RWPE2 (cell line): ENCODE data around the gene ROBO1.

Experiments used
- ATAC-seq: fragments of 200-7000 bp; cut with Tn5 transposase; 3 replicates; pipeline ENCODE4 v1.9.1; 2021; ENCODE audit warnings: low read depth
- DNase-seq: peaks from one replicate; pipeline ENCODE4 v3.0.0-alpha.2; 2020; ENCODE audit warnings: low spot score
- H3K27ac ChIP-seq: fragments of 450-650 bp; 2 replicates; pipeline ENCODE4 v1.5.1; 2017; ENCODE audit warnings: mild to moderate bottlenecking; ENCODE audit not compliant: poor library complexity, severe bottlenecking
- H3K27me3 ChIP-seq: fragments of 250-450 bp; sonication (Bioruptor Pico); 2 replicates; pipeline ENCODE4 v1.5.1; 2021; ENCODE audit warnings: mild to moderate bottlenecking, moderate library complexity; ENCODE audit not compliant: insufficient read depth, poor library complexity, severe bottlenecking
- H3K36me3 ChIP-seq: fragments of 250-450 bp; sonication (Bioruptor Pico); 2 replicates; pipeline ENCODE4 v1.5.1; 2020; ENCODE audit warnings: low read depth, mild to moderate bottlenecking, moderate library complexity
- H3K4me1 ChIP-seq: fragments of 250-450 bp; sonication (Bioruptor Pico); 2 replicates; pipeline ENCODE4 v1.5.1; 2021; ENCODE audit warnings: mild to moderate bottlenecking, moderate library complexity; ENCODE audit not compliant: insufficient read depth, poor library complexity, severe bottlenecking
- H3K4me3 ChIP-seq: fragments of 250-450 bp; sonication (Bioruptor Pico); 2 replicates; pipeline ENCODE4 v1.5.1; 2021; ENCODE audit warnings: mild to moderate bottlenecking, moderate library complexity; ENCODE audit not compliant: severe bottlenecking
- H3K9me3 ChIP-seq: fragments of 250-450 bp; sonication (Bioruptor Pico); 2 replicates; pipeline ENCODE4 v1.5.1; 2021; ENCODE audit warnings: mild to moderate bottlenecking, moderate library complexity; ENCODE audit not compliant: severe bottlenecking
- TF ChIP-seq, protein P1 (sequence below): fragments of 450-650 bp; IDR thresholded peaks from one replicate; pipeline ENCODE4 v1.5.1; 2017; ENCODE audit warnings: mild to moderate bottlenecking, moderate library complexity; ENCODE audit not compliant: poor library complexity, severe bottlenecking

ROBO1 gene

DNA sequence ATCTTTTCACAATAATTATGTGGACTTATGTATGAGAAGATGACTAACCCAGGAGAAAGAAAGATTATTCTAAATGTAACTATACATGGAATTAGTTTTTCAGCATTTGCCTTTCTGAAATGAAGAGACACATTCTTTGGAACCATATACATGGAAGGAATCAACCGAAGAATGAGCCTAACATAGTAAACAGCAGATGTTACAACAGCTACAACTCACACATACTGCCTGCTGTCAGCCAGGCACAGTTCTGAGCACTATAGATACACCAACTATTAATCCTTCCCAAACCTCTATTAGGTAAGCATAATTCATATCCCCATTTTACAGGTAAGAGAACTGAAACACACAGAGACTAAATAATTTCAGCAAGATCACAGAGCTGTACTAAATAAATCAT, 840.0 kb downstream of the ROBO1 start:
- no peaks in the 10 kb centered on the region for H3K4me1 ChIP-seq
- DNase-seq: no peak
- TF ChIP-seq, protein P1, sequence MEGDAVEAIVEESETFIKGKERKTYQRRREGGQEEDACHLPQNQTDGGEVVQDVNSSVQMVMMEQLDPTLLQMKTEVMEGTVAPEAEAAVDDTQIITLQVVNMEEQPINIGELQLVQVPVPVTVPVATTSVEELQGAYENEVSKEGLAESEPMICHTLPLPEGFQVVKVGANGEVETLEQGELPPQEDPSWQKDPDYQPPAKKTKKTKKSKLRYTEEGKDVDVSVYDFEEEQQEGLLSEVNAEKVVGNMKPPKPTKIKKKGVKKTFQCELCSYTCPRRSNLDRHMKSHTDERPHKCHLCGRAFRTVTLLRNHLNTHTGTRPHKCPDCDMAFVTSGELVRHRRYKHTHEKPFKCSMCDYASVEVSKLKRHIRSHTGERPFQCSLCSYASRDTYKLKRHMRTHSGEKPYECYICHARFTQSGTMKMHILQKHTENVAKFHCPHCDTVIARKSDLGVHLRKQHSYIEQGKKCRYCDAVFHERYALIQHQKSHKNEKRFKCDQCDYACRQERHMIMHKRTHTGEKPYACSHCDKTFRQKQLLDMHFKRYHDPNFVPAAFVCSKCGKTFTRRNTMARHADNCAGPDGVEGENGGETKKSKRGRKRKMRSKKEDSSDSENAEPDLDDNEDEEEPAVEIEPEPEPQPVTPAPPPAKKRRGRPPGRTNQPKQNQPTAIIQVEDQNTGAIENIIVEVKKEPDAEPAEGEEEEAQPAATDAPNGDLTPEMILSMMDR: no peak
- no peaks in the 10 kb centered on the region for H3K36me3 ChIP-seq
- no peak for ATAC-seq
- no peak overlapping the region for H3K27ac ChIP-seq
- H3K9me3 ChIP-seq: no peaks in the 10 kb centered on the region
- H3K4me3 ChIP-seq: no peak overlapping the region
- no peaks in the 10 kb centered on the region for H3K27me3 ChIP-seq

DNA sequence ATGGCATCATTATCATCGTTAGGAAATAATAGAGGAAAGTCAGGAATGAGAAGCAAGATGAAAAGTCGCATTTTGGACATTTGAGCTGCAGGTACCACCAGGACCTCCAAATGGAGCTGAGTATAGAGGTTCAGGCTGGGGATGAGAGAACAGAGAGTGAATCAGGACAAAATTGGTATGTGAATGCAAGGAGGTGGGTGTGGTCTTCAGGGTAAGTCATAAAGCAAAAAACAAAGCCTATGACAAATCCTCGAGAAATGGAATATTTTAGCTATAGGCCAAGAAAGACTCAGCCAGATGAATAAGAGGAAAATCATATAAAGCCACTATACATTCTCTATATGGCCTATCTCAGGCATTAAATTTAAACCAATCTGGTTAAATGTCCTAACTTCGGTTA, 841.3 kb downstream of the ROBO1 start:
- H3K9me3 ChIP-seq: no peaks in the 10 kb centered on the region
- no peaks in the 10 kb centered on the region for H3K36me3 ChIP-seq
- H3K27me3 ChIP-seq: no peaks in the 10 kb centered on the region
- no peak overlapping the region for H3K4me3 ChIP-seq
- TF ChIP-seq, protein P1: no peak
- peak; percentile 29; the same call in 1 of the 3 replicates for ATAC-seq
- no peaks in the 10 kb centered on the region for H3K4me1 ChIP-seq
- no peak for DNase-seq
- no peak overlapping the region for H3K27ac ChIP-seq

DNA sequence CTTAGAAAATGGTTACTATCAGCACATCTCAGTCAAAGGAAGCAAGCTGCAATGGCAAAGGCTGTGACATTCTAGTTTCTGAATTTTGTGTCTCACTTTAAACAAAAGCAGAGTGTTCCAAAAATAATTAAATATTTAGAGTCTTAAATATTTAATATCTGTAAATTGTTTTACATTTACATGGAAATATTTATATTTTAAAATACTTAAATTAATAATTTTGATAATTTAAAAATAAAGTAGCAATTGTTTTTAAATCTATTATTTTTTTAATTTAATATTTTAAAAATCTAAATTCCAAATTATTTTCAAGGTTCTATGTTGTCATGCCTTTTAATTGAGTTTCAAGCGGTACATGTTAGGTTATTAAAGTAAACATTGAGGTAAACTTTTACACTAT, 843.1 kb downstream of the ROBO1 start:
- no peaks in the 10 kb centered on the region for H3K9me3 ChIP-seq
- H3K4me3 ChIP-seq: no peak overlapping the region
- TF ChIP-seq, protein P1: no peak
- H3K4me1 ChIP-seq: peaks cover 3% of the 10 kb centered on the region
- H3K27me3 ChIP-seq: no peaks in the 10 kb centered on the region
- H3K36me3 ChIP-seq: no peaks in the 10 kb centered on the region
- no peak overlapping the region for H3K27ac ChIP-seq
- no peak for DNase-seq
- no peak for ATAC-seq

DNA sequence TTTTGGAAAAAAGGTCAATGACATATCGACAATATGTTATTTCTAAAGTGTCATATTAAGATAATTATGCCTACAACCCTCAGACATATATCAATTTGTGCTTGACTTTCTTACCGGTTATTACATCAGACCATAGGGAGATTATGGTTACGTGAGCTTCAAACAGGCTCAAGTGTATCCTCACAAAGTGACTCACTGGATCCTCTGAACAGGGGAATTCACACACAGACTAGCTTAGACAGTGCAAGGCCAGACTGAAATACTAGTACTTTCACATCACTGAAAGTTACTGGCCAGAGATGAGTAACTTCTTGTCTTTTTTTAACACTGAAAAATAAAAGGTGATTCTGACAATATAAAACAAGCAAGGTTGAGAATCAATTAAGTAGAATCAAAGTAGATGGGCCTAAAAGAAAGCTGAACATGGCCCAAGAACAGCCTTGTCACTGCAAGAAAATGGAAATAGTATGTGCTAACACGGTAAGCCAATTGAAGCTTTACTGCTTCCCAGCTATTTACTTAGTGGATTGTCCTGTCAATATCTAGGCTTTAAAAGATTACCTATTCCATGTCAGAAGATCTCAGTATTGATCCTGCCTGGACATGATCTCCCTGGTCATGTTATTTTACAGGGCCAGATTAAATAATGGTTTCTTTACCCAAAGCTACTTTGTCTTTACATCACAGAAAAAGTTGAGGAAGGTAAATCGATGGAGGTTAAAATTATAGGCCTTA, 848.6 kb downstream of the ROBO1 start:
- Histone ChIP-seq H3K9me3 (no peaks in the 10 kb centered on the region), H3K4me1 (peaks cover 23% of the 10 kb centered on the region), H3K27me3 (no peaks in the 10 kb centered on the region), H3K27ac (peak overlapping the region; percentile 35), H3K4me3 (no peak overlapping the region), H3K36me3 (no peaks in the 10 kb centered on the region)
- peak; percentile 100 for ATAC-seq
- DNase-seq: no peak
- TF ChIP-seq, protein P1: no peak

DNA sequence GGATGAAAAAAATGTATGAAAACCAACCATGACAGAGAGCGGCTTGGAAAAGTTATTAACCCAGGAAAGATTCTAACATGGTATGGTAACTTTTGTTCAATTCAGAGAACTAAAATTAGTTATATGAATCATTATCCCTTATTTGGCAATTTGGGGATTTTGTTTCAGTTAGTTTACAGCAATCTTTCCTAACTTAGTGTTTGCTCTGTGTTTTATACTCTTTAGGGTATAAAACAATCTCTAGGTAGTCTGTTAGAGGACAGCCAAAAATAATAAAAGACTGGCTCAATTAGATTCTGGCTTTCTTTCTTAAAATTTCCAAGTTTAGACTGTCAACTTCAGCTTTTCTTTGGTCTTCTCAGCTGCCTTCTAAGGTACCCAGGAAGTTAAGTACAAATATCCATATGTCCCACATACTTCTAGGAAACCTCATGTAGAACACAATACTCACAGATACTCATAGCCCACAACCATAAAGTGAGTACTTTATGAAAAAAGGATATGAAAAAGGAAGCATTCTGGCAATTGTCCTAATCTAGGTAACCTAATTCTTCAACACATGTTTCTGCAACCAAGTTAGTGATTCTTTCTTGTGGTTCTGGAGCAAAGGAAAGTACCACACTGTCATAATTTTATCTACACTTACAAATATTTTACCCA, 849.3 kb downstream of the ROBO1 start:
- Histone ChIP-seq H3K27me3 (no peaks in the 10 kb centered on the region), H3K4me1 (peaks cover 23% of the 10 kb centered on the region), H3K4me3 (no peak overlapping the region), H3K27ac (peak overlapping the region; percentile 35), H3K36me3 (no peaks in the 10 kb centered on the region), H3K9me3 (no peaks in the 10 kb centered on the region)
- TF ChIP-seq, protein P1: no peak
- ATAC-seq (peak; percentile 37), DNase-seq (no peak)
